ENCODE data around the gene EXT2. TPM values are rescaled to one million over a fixed set of nuclear protein-coding genes. Genes with fewer than 3 reads are reported as not detected.

The EXT2 gene
- total RNA-seq, 1 donor, result 174 TPM

- Histone ChIP-seq H3K4me2 (ENCODE audit: insufficient read depth, low read length) (no peak overlapping the region), H4K20me1 (ENCODE audit: insufficient read depth, low read length) (peaks cover 10% of the 10 kb centered on the region), H3K9me3 (ENCODE audit: low read depth, low read length) (no peaks in the 10 kb centered on the region), H3K79me2 (ENCODE audit: insufficient read depth, low read length) (no peaks in the 10 kb centered on the region), H3K27me3 (ENCODE audit: insufficient read depth, low read length) (no peaks in the 10 kb centered on the region), H3K4me1 (ENCODE audit: insufficient read depth, low read length) (peaks cover 18% of the 10 kb centered on the region), H3K36me3 (ENCODE audit: insufficient read depth, low read length) (peaks cover 3% of the 10 kb centered on the region), H3K4me3 (ENCODE audit: insufficient read depth, low read length) (no peak overlapping the region), H2AFZ (ENCODE audit: low read length) (no peak overlapping the region), H3K27ac (ENCODE audit: low read depth, low read length) (no peak overlapping the region)
- DNase-seq (ENCODE audit: insufficient read length, low spot score, missing footprints), result no peak
- TF ChIP-seq CTCF (IDR thresholded peaks at IDR 0.05; ENCODE audit: extremely low read depth, low read depth, low read length), result no peak
These were observed 110.4 kb downstream of the EXT2 start for GRCh38 chr11:44205836-44206235.

- TF ChIP-seq CTCF (IDR thresholded peaks at IDR 0.05; ENCODE audit: extremely low read depth, low read depth, low read length), result no peak
- H3K4me3 ChIP-seq (ENCODE audit: insufficient read depth, low read length), result no peak overlapping the region
These were observed 111.8 kb downstream of the EXT2 start for GRCh38 chr11:44207292-44207691.

GRCh38 chr11:44208976-44209603 is 113.6 kb downstream of the EXT2 start:
- peak overlapping the region; percentile 11 for H3K4me2 ChIP-seq (ENCODE audit: insufficient read depth, low read length)
- H2AFZ ChIP-seq (ENCODE audit: low read length), result no peak overlapping the region
- peak; percentile 86 for DNase-seq (ENCODE audit: insufficient read length, low spot score, missing footprints)
- peak overlapping the region; percentile 40 for H3K27ac ChIP-seq (ENCODE audit: low read depth, low read length)
- H3K4me3 ChIP-seq (ENCODE audit: insufficient read depth, low read length), result no peak overlapping the region
- no peaks in the 10 kb centered on the region for H3K27me3 ChIP-seq (ENCODE audit: insufficient read depth, low read length)
- H3K36me3 ChIP-seq (ENCODE audit: insufficient read depth, low read length), result peaks cover 3% of the 10 kb centered on the region
- no peak for TF ChIP-seq CTCF (IDR thresholded peaks at IDR 0.05; ENCODE audit: extremely low read depth, low read depth, low read length)
- H3K9me3 ChIP-seq (ENCODE audit: low read depth, low read length), result no peaks in the 10 kb centered on the region
- no peaks in the 10 kb centered on the region for H4K20me1 ChIP-seq (ENCODE audit: insufficient read depth, low read length)
- peaks cover 13% of the 10 kb centered on the region for H3K4me1 ChIP-seq (ENCODE audit: insufficient read depth, low read length)
- no peaks in the 10 kb centered on the region for H3K79me2 ChIP-seq (ENCODE audit: insufficient read depth, low read length)

More at GRCh38 chr11:44207292-44207691, 111.8 kb downstream of the EXT2 start:
- peaks cover 10% of the 10 kb centered on the region for H4K20me1 ChIP-seq (ENCODE audit: insufficient read depth, low read length)
- H3K27ac ChIP-seq (ENCODE audit: low read depth, low read length), result no peak overlapping the region
- peaks cover 18% of the 10 kb centered on the region for H3K4me1 ChIP-seq (ENCODE audit: insufficient read depth, low read length)
- no peak overlapping the region for H3K4me2 ChIP-seq (ENCODE audit: insufficient read depth, low read length)
- no peak for DNase-seq (ENCODE audit: insufficient read length, low spot score, missing footprints)
- H3K79me2 ChIP-seq (ENCODE audit: insufficient read depth, low read length), result no peaks in the 10 kb centered on the region
- H3K36me3 ChIP-seq (ENCODE audit: insufficient read depth, low read length), result peaks cover 3% of the 10 kb centered on the region
- no peak overlapping the region for H2AFZ ChIP-seq (ENCODE audit: low read length)
- no peaks in the 10 kb centered on the region for H3K27me3 ChIP-seq (ENCODE audit: insufficient read depth, low read length)
- H3K9me3 ChIP-seq (ENCODE audit: low read depth, low read length), result no peaks in the 10 kb centered on the region

- no peak overlapping the region for H3K27ac ChIP-seq (ENCODE audit: low read depth, low read length)
- H4K20me1 ChIP-seq (ENCODE audit: insufficient read depth, low read length), result no peaks in the 10 kb centered on the region
- no peak overlapping the region for H2AFZ ChIP-seq (ENCODE audit: low read length)
- H3K9me3 ChIP-seq (ENCODE audit: low read depth, low read length), result no peaks in the 10 kb centered on the region
- no peak overlapping the region for H3K4me2 ChIP-seq (ENCODE audit: insufficient read depth, low read length)
- TF ChIP-seq CTCF (IDR thresholded peaks at IDR 0.05; ENCODE audit: extremely low read depth, low read depth, low read length), result no peak
- no peak for DNase-seq (ENCODE audit: insufficient read length, low spot score, missing footprints)
- no peaks in the 10 kb centered on the region for H3K27me3 ChIP-seq (ENCODE audit: insufficient read depth, low read length)
- no peaks in the 10 kb centered on the region for H3K79me2 ChIP-seq (ENCODE audit: insufficient read depth, low read length)
- H3K36me3 ChIP-seq (ENCODE audit: insufficient read depth, low read length), result no peaks in the 10 kb centered on the region
- H3K4me3 ChIP-seq (ENCODE audit: insufficient read depth, low read length), result no peak overlapping the region
- H3K4me1 ChIP-seq (ENCODE audit: insufficient read depth, low read length), result peaks cover 13% of the 10 kb centered on the region
These were observed 116.7 kb downstream of the EXT2 start for GRCh38 chr11:44212128-44212527.
